GM19395 (cell line): ENCODE results near the gene KDM6B.

Source experiments
- ATAC-seq: cut with Tn5 transposase; IDR thresholded peaks from one replicate; pipeline ENCODE4 v1.9.1; 2021; ENCODE audit warnings: mild to moderate bottlenecking, moderate library complexity; ENCODE audit not compliant: unreplicated experiment

The KDM6B gene

DNA sequence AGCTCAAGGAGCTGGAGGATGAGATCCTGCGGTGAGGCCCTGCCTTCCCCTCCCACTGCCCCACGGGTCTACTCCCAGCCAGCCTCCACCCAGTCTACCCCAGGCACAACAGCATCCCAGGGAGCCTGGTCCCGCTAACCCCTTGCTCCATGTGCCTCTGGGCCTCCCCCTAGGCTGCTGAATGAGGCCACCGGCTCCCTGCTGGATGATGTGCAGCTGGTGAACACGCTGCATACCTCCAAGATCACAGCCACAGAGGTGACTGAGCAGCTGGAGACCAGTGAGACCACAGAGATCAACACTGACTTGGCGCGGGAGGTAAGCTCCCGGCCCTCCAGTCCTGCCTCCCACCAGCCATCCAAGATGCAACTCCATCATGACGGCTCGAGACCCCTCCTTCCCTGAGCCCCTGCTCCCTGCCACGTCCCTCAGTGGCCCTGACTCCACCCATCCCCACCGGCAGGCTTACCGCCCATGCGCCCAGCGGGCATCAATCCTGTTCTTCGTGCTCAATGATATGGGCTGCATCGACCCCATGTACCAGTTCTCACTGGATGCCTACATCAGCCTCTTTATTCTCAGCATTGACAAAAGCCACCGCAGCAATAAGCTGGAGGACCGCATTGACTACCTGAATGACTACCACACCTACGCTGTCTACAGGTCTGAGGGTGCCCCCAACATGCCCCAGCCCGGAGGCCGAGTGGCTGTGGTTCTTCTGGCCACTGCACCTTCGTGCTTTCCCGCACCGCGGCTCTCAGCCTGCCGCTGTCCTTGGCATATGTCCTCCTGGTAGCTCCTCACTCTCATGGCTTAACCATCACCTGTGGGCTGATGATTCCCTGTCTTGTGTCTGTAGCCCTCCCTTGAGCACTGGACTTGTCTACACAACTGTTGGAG is 15.0 kb upstream of the KDM6B start:
- no peak for ATAC-seq

DNA sequence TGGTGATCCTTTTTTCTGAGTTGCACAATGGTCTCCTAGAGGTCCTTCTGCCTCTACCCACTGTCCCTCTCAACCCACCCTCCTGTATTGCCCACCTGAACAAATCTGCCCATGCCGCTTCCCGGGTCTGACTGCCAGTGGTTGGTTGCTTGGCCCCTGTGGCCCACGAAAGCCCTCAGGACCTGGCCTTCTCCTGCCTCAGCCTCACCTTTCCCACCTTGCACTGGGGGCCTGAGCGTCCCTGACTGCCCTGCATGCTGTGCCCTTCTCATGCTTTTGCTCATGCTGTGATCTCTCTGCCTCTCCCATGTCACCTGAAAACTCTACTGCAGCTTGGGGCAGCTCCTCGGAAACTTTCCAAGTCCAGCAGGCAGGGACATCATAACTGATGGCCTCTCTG is 13.8 kb upstream of the KDM6B start:
- ATAC-seq: no peak

DNA sequence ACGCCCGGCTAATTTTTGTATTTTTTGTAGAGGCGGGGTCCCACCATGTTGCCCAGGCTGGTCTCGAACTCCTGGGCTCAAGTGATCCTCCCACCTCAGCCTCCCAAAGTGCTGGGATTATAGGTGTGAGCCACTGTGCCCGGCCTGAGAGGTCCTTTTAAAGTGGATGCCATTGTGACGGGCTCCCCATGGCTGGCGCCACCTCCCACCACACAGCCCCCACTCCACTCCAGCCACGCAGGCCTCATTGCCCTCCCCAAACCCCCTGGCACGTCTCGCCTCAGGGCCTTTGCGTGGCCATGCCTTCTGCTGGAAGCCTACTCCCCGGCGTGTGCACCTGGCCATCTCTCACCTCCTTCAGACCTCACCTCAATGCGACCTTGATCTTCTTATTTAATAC is 11.9 kb upstream of the KDM6B start:
- ATAC-seq: no peak

DNA sequence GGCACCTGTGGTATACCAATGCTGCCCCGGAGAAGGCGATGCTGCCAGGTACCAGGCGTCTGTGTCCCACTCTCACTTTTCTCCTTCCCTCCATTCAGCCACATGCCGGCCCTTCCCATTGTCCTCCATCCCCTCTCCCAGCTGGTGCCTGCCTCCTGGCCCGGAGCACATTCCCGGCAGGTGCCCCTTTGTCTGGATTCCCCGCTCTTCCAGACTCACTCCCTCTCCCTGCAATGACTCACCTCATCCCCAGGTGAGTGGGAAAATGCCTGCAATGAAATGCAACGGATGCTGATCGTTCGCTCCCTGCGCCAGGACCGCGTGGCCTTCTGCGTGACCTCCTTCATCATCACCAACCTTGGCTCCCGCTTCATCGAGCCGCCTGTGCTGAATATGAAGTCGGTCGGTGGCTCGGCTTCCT is 10.4 kb upstream of the KDM6B start:
- no peak for ATAC-seq

DNA sequence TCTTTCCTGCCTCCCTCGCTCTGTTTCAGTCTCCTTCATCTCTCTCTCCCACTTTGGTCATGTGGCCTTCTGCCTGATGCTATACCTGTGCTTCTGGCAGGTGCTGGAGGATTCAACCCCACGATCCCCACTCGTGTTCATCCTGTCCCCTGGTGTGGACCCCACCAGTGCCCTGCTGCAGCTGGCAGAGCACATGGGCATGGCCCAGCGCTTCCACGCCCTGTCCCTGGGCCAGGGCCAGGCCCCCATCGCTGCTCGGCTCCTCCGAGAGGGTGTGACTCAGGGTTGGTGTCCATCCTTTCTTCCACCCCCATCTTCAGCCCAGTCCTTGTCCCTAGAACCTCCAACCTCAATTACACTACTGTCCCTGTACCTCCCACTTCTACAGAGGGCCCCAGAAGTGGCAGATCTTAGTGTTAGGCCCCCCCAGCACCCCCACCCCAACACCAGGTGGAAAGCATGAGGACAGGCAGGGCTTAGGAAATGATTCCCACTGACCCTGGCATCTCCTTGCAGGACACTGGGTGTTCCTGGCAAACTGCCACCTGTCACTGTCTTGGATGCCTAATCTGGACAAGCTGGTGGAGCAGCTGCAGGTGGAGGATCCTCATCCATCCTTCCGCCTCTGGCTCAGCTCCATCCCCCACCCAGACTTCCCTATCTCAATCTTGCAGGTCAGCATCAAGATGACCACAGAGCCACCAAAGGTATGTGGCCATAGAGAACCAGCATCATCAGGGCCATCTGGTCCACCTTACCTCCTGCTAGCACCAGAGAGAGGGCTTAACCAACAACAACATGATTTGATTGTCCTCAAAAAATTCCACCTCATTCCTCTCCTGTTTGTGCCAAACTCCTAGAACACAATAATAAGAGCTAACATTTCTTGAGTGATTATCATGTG is 9.7 kb upstream of the KDM6B start:
- ATAC-seq: no peak

DNA sequence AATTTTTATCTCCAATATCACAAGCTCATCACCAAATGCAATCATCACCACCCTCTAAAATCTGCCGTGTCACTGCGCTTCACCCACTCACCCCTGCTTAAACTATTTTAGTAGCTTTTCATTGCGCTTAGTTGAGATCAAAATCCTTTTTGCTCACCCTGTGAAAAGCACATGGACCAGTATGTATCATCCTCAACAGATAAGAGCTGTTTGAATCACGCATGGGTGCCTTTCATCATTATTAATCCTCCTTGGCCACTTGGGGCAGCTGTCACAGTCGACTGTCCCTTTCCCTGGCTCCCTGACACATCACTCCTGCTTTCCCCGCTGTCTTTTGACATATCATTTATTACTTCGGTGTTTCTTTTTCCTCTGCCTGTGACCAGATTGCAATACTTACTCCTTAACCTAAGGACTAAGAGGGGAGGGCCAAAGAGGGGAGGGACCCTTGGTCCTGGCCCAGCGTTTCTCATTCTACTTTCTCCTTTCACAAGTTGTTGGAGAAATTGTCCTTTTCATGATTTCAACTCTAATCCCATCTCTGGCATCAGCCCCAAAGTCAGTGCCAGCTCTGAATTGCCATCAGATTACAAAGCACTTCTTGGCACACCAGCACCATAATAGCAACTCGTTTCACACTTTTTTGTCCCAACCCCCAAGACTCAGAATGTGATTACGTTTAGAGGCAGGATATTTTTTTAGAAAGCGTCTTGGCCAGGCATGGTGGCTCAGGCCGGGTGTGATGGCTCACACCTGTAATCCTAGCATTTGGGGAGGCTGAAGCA is 8.6 kb upstream of the KDM6B start:
- no peak for ATAC-seq

DNA sequence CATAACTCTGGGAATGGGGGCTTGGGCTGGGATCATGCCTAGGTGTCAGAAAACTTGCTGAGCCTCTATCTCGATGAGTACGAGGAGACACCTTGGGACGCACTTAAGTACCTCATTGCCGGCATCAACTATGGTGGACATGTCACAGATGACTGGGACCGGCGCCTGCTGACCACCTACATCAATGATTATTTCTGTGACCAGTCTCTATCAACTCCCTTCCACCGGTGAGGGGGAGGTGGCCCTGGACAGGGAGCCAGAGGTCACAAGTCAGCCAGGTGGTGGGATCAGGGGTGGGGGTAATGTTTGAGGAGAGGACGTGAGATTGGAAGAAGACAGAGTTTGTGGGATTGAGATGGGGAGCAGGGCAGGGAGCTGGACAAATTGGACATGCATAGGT is 3.4 kb upstream of the KDM6B start:
- ATAC-seq: no peak

DNA sequence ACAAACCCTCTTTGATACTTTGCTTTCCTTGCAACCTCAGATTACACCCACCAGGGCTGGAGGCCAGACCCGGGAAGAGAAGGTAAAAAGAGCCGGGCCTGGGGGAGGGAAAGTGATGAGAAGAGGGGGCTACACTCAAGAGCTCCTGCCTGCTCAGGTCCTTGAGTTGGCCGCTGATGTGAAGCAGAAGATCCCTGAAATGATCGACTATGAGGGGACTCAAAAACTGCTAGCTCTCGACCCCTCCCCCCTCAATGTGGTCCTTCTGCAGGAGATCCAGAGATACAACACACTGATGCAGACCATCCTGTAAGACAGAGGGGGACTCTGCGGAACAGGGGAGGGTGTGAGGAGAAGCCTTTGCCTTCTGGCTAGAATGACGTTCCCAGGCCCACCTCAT is 2.8 kb upstream of the KDM6B start:
- no peak for ATAC-seq

DNA sequence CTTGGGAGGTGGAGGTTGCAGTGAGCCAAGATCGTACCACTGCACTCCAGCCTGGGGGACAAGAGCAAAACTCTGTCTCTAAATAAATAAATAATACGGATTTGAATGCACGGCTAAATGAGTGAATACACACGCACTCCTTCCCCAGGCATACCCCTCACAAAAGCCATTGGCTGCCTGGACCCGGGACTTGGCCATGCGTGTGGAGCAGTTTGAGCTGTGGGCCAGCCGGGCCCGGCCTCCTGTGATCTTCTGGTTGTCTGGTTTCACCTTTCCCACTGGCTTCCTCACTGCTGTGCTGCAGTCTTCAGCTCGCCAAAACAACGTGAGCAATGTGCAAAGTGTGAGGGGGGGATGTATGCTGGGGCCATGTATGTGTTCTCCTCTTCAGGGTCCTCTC is 1.6 kb upstream of the KDM6B start:
- no peak for ATAC-seq

DNA sequence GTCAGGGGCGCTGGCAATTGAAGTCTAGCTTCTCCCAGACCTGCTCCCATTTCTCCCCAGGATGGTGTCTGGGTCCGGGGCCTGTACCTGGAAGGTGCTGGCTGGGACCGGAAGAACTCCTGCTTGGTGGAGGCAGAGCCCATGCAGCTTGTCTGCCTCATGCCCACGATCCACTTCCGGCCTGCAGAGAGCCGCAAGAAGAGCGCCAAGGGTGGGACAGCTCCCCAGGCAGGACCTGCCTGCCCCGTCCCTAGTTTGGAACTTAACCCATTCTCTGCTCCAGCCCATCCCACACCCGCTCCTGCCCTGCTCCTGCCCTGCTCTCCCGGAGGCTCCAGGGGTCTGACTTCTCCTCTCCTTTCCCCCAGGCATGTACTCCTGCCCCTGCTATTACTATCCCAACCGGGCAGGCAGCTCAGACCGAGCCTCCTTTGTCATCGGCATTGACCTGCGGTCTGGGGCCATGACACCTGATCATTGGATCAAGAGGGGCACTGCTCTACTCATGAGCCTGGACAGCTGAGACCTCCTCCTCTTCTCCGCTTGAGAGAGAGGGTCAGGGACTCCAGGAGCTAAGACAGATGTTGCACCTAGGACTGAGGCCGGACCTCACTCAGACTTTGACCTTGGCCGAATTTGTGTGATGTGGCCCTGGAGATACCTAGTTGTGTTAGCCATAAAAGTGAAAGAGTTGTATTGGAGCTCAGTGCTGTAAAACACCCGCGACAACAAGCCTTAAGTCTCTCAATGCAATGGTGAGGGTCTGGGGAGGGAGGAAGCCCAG is 814 bp upstream of the KDM6B start:
- ATAC-seq: no peak

DNA sequence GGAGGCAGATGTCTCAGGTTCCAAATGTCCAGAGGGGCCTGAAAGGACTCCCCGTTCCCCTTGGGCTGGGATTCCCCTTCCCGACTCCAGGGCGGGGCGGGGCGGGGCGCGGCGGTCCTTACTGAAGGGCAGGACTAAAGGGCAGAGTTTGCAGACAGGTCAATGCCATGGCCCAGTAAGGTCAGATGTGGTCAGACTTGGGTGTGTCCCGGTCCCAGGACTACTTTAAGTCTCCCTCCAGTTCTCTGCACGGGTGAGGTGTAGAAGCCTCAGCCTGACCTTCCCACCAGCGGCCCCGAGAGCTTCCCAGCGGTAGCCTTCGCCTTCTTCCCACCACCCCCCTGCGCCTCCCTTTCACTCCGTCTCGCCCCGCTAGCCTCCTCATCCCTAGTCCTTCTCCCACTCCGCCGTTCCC is 532 bp downstream of the KDM6B start:
- ATAC-seq: no peak

DNA sequence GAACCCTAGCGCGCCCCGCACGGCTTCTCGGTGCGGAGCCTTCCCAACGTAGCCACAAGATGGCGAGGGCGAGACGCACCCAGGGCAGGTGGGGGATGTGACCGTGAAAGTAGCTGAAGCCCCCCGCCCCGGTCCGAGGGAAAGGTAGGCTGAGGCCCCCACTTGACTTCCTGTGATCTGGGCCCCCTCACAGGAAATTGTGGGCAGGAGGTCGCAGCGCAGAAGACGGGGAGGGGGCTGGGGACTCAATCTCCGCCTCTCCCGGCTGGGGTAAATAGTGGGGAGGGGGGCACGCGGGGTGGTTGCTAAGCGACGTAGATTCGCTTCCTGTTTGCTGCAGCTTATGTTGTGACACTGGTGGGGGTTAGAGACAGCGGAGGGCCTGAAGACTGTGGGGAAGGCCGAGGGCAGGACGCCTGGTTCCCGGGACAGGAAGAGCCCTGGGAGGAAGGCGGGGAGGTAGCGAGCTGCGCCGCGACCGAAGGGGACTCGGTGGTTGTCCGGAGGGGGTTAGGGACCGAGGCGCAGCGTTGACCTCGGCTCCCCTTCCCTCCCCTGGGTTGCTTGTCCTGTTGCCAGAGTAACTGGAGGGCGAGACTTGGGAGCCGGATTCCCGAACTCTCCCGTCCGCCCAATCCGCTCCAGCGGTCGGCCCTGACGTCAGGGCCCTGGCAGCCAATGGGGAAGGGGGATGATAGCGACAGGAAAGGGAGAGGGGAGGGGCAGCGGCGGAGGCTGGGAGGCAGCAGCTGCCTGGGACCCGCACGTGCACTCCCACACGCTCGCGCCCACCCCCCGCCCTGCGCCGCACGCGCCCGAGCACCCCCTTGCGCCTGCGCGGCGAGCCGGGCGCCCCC is 1.2 kb downstream of the KDM6B start:
- ATAC-seq: peak; percentile 46

DNA sequence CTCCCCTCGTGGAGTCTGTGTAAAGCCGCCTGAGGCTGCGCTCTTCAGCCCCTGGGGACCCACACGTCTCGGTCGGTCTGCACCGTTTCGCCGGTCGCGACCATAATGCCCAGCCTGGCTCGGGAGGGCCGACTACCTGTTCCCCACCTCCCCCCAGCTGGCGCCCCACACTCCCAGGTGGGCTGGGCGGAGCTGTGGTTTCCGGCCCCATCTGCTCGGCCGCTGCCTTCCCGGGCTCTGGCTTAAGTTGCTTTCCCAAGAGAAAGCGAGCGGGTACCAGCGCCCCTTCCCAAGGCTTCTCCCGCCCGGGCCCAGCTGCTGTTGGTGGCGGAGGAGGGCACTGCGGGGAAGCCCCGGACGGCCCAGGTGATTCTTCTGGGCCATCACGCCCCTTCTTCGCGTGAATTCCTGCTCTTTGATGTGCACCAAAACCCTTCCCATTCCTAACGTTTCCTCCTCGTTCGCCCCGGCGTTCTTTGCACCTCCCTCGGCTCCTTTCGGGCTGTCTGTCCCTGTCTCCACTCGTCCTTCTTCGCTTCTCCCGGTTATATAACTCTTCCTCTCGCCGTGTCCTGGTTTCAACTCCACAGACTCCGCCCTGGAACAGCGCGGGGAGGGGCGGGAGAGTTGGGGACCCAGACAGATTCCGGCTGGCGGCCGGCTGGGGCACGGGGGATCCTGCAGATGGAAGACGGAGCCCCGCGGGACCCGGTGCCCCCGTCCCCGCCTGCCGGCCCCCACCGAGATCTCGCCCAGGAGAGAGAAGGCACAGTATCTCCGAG is 2.0 kb downstream of the KDM6B start:
- peak; percentile 24 for ATAC-seq

DNA sequence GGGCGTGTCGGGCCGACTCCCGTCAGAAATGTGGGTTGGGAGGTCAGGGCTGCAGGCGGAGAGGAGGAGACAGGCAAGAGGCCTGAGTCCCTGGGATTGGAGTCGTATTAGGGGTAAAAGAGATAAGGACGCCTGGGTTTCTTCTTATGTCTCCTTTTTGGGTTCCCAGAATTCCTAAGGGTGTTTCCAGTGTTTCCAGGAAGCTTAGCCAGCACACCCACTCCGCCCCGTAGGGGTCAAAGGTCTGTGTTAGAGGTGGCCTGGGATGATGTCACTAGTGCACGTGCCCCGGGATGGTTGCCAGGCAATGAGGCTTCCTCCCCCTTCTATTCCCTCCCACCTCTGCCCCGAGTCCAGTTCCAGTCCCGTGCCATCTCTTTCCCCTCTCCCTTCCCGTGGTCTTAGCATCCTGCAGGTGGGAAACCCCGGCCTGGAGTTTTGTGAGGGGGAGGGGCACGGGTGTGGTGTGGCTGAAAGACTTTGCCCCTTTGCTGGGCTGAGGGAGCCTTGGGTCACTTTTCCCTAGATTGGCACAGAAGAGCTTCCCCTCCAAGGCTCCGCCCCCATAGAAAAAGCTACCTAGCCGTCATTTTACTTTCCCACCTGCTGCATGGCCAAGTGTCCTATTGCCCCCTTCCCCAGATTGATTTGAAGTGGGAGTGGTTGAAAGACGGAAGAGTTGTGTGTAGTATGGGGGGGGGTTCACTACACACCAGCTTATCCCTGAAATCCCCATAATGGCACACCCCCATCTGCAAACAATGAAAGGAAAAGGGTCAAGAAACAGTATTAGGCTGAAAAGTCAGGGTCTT is 2.8 kb downstream of the KDM6B start:
- ATAC-seq: no peak

DNA sequence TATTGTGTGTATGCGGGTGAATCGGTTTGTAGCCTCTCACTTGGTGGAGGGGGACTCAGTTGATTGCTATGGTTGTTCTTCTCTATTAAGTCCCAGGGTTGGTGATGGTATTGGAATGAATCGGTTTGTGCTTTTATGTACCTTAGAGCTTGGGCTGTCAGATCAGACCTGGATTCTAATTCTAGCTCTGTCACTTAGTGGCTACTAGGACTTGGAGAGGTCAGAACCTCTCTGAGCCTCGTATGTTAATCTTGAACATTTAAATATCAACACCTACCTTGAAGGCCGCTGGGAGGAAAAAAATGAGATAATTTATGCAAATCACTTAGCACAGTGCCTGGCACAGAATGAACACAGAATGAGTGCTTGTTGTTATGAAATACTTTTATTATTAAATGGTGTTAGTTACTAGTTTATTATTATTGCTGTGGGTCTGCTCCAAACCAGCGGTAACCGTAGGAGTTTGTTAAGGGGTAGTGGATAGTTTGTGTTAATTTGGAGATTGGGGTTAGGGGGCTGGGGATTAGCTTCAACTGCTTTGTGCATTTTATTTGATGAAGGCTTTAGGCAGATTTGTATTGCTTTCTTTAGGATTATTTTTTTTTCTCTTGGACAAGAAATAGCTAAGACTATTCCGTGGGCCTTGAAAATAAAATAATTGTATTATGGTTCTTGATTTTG is 3.5 kb downstream of the KDM6B start:
- no peak for ATAC-seq

DNA sequence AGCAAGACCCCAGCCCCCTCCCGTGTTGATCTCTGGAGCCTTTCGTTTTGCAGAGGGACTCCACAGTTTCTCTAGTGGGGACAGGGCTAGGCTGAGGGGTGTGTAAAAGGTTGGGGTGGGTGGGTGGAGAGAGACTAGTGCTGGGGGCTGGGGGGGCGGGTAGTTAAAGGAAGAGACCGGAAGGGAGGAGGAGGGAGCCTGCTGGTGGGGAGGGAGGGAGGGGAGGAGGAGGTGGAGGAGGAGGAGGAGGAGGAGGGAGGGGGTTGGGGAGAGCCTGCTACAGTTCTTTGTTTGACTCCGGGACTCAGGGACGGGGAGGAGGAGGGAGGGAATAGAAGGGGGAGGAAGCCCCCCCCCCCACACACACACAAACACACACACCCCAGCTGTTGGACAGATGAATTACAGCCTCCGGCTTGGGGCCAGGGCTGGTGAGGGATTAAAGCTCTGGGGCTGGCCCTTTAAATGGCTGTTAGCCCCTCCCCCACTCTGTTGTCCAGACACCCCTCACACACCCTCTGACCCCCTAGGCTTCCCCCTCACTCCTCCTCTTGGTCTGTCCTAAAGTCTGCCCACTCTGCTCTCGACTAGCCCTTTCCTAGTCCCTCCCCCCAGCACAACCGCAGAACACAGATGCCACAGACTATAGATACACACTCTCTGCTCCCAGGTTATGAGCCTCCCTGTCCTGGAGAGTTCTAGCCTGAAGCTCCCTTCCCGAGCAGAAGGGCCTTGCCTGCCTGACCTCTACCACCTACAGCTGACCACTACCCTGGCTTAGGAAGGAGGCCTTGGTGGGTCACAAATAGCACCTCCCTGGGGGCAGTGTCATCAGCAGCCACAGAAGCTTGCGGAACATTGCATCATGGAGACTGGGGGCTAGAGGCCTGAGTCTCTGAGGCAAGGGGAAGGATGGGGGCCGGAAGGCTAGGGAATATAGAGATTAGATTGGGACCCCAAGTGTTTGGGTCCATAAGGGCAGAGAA is 4.4 kb downstream of the KDM6B start:
- no peak for ATAC-seq
